Retinal pigment epithelial cell (primary cell): ENCODE data around the gene SPO11.

Experiments used
- DNase-seq: peaks from one replicate; pipeline ENCODE4 v3.0.0-alpha.2; 2010; ENCODE audit warnings: low read depth
- H3K4me3 ChIP-seq: 2 replicates; pipeline ENCODE4 v1.5.1; 2011; ENCODE audit warnings: mild to moderate bottlenecking, low read length, control low read depth, moderate library complexity
- TF ChIP-seq, protein P1 (sequence below): conservative IDR thresholded peaks from 2 replicates; pipeline ENCODE4 v1.5.1; 2011; ENCODE audit warnings: low read depth, low read length, control low read depth, inconsistent platforms

SPO11 gene

GRCh38 chr20:57293995-57294394, 35.6 kb upstream of the SPO11 start:
- no peak for DNase-seq
- H3K4me3 ChIP-seq, result no peak overlapping the region
- TF ChIP-seq, protein P1, sequence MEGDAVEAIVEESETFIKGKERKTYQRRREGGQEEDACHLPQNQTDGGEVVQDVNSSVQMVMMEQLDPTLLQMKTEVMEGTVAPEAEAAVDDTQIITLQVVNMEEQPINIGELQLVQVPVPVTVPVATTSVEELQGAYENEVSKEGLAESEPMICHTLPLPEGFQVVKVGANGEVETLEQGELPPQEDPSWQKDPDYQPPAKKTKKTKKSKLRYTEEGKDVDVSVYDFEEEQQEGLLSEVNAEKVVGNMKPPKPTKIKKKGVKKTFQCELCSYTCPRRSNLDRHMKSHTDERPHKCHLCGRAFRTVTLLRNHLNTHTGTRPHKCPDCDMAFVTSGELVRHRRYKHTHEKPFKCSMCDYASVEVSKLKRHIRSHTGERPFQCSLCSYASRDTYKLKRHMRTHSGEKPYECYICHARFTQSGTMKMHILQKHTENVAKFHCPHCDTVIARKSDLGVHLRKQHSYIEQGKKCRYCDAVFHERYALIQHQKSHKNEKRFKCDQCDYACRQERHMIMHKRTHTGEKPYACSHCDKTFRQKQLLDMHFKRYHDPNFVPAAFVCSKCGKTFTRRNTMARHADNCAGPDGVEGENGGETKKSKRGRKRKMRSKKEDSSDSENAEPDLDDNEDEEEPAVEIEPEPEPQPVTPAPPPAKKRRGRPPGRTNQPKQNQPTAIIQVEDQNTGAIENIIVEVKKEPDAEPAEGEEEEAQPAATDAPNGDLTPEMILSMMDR, result no peak

GRCh38 chr20:57294550-57294949, 35.1 kb upstream of the SPO11 start:
- no peak overlapping the region for H3K4me3 ChIP-seq
- no peak for DNase-seq
- TF ChIP-seq, protein P1, result no peak

- TF ChIP-seq, protein P1, result no peak
- H3K4me3 ChIP-seq, result no peak overlapping the region
- no peak for DNase-seq
Observed at GRCh38 chr20:57298457-57298856, 31.1 kb upstream of the SPO11 start.

DNA sequence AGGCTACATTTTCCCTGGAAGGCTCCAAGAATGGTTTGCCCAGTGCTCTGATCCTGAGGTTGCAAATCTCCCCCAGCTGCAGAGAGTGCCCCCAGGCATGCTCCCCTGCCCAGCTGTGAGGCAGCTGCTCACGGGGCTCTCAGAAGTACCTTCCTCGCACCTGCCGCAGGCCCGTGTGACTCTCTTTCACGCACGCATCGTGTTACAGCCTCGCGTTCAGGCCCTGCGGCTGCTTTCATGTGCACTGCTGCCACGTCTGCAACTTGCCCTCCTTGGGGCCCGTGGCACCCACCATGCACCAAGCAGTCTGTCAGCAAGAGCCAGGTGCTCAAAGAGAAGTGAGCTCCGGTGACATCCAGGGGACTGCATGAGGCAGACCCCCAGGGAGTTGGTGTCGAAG, 28.6 kb upstream of the SPO11 start:
- no peak for DNase-seq
- TF ChIP-seq, protein P1, result no peak
- no peak overlapping the region for H3K4me3 ChIP-seq

DNA sequence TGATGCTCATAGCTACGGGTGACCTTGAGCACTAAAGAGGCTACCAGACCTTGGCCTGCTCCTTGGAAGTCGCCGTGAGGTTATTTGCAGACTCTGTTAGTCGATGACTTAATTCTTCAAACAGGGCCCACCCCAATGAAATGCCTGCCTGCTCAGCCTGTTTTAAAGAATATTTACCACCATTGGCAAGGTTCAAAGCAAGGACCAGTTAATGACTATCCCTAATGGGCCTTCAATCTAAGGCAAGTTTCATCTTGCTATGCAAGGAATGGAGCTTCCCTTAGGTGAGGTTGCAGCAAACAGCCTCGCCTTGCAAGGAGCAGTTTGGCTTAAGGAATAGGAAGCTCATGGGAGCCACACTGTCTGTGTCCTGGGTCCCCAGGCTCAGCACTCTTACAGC, 22.9 kb upstream of the SPO11 start:
- TF ChIP-seq, protein P1, result no peak

DNA sequence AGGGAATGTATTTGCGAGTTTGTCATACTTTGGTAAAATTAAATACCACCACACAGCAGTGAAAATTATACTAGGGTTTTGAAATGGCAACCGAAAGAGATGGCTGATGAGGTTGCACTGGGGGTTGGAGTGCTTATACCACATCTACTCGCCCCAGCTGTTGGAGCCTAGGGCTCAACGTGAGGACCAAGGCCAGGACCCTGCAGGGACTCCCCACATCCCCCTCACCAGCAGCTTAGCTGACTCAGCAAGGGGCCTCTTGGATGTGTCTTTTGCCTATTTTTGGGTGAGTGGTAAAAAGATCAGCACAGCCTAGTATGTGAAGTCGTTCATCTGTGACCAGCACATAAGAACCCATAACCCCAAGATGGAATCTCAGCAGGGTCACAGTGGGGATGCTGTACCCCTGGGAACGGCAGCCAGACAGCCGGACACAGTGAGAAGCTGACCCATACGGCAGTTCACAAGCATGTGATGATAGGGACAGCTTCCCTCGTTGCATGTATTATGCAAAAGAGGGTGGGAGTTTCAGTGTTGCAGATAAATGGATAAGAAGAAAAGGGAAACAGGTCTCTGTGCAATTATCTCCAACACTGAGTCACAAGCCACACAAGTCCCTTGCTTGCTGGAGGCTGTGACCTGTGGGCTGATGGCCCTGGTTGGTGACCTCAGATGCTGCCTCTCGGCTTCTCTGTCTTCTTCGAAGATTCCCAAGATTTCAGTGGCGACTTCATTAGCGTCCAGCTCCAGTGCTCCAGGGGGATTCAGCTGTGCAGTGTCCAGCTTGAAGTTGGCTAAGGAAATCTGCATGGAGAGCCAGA, 20.9 kb upstream of the SPO11 start:
- H3K4me3 ChIP-seq, result no peak overlapping the region
- no peak for DNase-seq
- TF ChIP-seq, protein P1, result no peak

More for the DNA sequence above, 22.9 kb upstream of the SPO11 start:
- no peak overlapping the region for H3K4me3 ChIP-seq
- DNase-seq, result no peak

DNA sequence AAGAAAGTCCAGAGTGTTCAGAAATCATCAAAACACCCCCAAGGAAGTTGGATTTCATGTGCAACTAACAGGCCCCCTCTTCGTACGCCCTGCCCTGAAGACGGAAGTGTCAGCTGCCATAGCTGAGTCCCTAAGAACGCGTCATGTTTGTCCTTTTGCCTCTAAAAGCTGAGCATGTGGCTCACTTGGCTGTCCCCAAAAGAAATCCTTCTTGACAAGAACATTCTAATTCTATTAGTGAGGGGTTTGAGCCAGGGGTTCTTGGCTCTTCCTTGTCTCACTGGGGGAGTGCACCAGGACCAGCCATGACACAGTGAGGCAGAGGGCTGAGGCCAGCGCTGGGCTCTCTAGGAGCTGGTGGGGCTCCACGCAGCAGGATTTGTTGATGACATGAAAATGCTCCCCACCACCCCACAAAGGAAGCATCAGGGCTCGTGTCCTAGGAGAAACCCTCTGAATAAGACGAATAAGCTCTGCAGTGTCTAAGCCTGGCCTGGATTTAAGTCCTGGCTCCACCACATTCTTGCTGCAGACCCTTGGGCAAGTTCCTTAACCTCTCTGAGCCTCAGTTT, 20.0 kb upstream of the SPO11 start:
- DNase-seq, result no peak
- TF ChIP-seq, protein P1, result no peak
- no peak overlapping the region for H3K4me3 ChIP-seq
